ENCODE data around the gene DUSP14.
"Not testable (repeated sequence)": the region's sequence is repeated elsewhere in the genome, so short reads cannot be mapped to it uniquely, and the experiment has no call there.

DUSP14 gene

GRCh38 chr17:37489197-37490001 lies at the start of gene DUSP14:
TSS of gene DUSP14 (plus strand) at chr17:37489891. CDS start at chr17:37512273, 22,382 bp downstream.
- peak; percentile 82 for DNase-seq (ENCODE audit: low read depth)
- peak within 1 kb of the TSS; percentile 80 for H3K4me3 ChIP-seq (ENCODE audit: low read length)
- TF ChIP-seq CTCF (IDR thresholded peaks at IDR 0.05; ENCODE audit: insufficient read depth, low read depth, low read length, missing control alignments): no peak

- no peak for DNase-seq (ENCODE audit: low read depth)
- no peak for TF ChIP-seq CTCF (IDR thresholded peaks at IDR 0.05; ENCODE audit: insufficient read depth, low read depth, low read length, missing control alignments)
Measured at GRCh38 chr17:37440424-37440823, 49.3 kb upstream of the DUSP14 start.

GRCh38 chr17:37441369-37442014 lies 48.2 kb upstream of the DUSP14 start:
- DNase-seq (ENCODE audit: low read depth); H3K4me3 ChIP-seq (ENCODE audit: low read length): not testable (repeated sequence)

More at GRCh38 chr17:37440424-37440823, 49.3 kb upstream of the DUSP14 start:
- H3K4me3 ChIP-seq (ENCODE audit: low read length): no peak overlapping the region

GRCh38 chr17:37446027-37446426 lies 43.7 kb upstream of the DUSP14 start:
- H3K4me3 ChIP-seq (ENCODE audit: low read length): no peak overlapping the region
- peak; percentile 90 for DNase-seq (ENCODE audit: low read depth)
- TF ChIP-seq CTCF (IDR thresholded peaks at IDR 0.05; ENCODE audit: insufficient read depth, low read depth, low read length, missing control alignments): no peak

- TF ChIP-seq CTCF (IDR thresholded peaks at IDR 0.05; ENCODE audit: insufficient read depth, low read depth, low read length, missing control alignments): no peak
- H3K4me3 ChIP-seq (ENCODE audit: low read length): no peak overlapping the region
- peak; percentile 65 for DNase-seq (ENCODE audit: low read depth)
Measured at GRCh38 chr17:37447641-37448040, 42.0 kb upstream of the DUSP14 start.

GRCh38 chr17:37450112-37450511 lies 39.6 kb upstream of the DUSP14 start:
- TF ChIP-seq CTCF (IDR thresholded peaks at IDR 0.05; ENCODE audit: insufficient read depth, low read depth, low read length, missing control alignments): no peak
- no peak overlapping the region for H3K4me3 ChIP-seq (ENCODE audit: low read length)
- peak; percentile 95 for DNase-seq (ENCODE audit: low read depth)

- not testable (repeated sequence) for DNase-seq (ENCODE audit: low read depth); H3K4me3 ChIP-seq (ENCODE audit: low read length)
Measured at GRCh38 chr17:37457801-37458200, 31.9 kb upstream of the DUSP14 start.

- DNase-seq (ENCODE audit: low read depth): peak; percentile 14
- H3K4me3 ChIP-seq (ENCODE audit: low read length): no peak overlapping the region
- no peak for TF ChIP-seq CTCF (IDR thresholded peaks at IDR 0.05; ENCODE audit: insufficient read depth, low read depth, low read length, missing control alignments)
Measured at GRCh38 chr17:37458805-37459204, 30.9 kb upstream of the DUSP14 start.

Data from epithelial cell of esophagus (primary cell).